Ovary (tissue), 9 donors: ENCODE measurements around the gene UPF2. TPM values are rescaled to one million over a fixed set of nuclear protein-coding genes. Genes with fewer than 3 reads are reported as not detected.

ENCODE experiments used
- DNase-seq, 5 donors: peaks; one replicate each; pipeline ENCODE4 v3.0.0-alpha.2; 2019 to 2020
- H3K27ac ChIP-seq, 2 donors: fragments of 200-600 bp; one replicate each; pipeline versions ENCODE4 v1.5.1 to v1.8.0; 2019 to 2022
- H3K27me3 ChIP-seq: fragments of 200-600 bp; one replicate; pipeline ENCODE4 v1.8.0; 2022
- H3K36me3 ChIP-seq: fragments of 200-600 bp; sonication (generic); one replicate; pipeline ENCODE4 v1.5.1; 2019
- H3K4me1 ChIP-seq: one replicate; pipeline ENCODE4 v1.8.1; 2013; ENCODE audit warnings: mild to moderate bottlenecking, moderate library complexity; ENCODE audit not compliant: insufficient read depth
- H3K4me3 ChIP-seq: fragments of 200-600 bp; sonication (generic); one replicate; pipeline ENCODE4 v1.5.1; 2017
- H3K9me3 ChIP-seq, 2 donors: fragments of 200-600 bp in 1 of 2; sonication (generic) in 1 of 2; one replicate each; pipeline versions ENCODE4 v1.5.1 to v1.8.1; 2013 to 2019; ENCODE audit warnings: mild to moderate bottlenecking in 1 of 2, moderate library complexity in 1 of 2
- CTCF ChIP-seq, 3 donors: fragments of 450-650 bp in 2 of 3; fragments of 200-600 bp in 1 of 3; IDR thresholded peaks; one replicate each; pipeline versions ENCODE4 v1.5.1 to v1.8.0; 2016 to 2022; ENCODE audit warnings: antibody characterized with exemption in 3 of 3, mild to moderate bottlenecking in 1 of 3
- EP300 ChIP-seq: sonication (generic); formaldehyde crosslinking; IDR thresholded peaks from one replicate; pipeline ENCODE4 v1.6.1; 2017; ENCODE audit warnings: antibody characterized with exemption
- POLR2A ChIP-seq: fragments of 450-650 bp; IDR thresholded peaks from one replicate; pipeline ENCODE4 v1.6.1; 2017; ENCODE audit warnings: antibody characterized with exemption, mild to moderate bottlenecking, moderate library complexity
- WGBS, 3 donors: extraction: QIAGEN DNeasy Blood & Tissue Kit in 1 of 3; methylation state at CpG; one replicate each; pipeline versions ENCODE4 v1.1.5 to v1.1.7; 2013 to 2017; 5-methylcytosine and 5-hydroxymethylcytosine counted together
- intact Hi-C, 4 donors: fragments of 100-400 bp; cut with DNase I; formaldehyde crosslinking; loops; one replicate each; pipeline versions ENCODE4 v1.11.0 to v1.15.1; 2022 to 2023
- polyA plus RNA-seq, 2 donors: library from polyadenylated mRNA; stranded (reverse); fragments of 200-250 nt in 1 of 2; fragments of 350-450 nt in 1 of 2; fragmentation: Illumina TruSeq in 1 of 2; extraction: RNeasy Lipid Tissue Mini Kit (QIAGEN cat#74804) in 1 of 2; gene quantifications; one replicate each; pipeline ENCODE4 v1.2.3, GENCODE V29; 2013 to 2014
- small RNA-seq: library from RNA; depleted of rRNA; stranded (forward); fragments of <200 nt; gene quantifications from one replicate; pipeline ENCODE3, GENCODE V24; 2016
- total RNA-seq, 7 donors: library from RNA; depleted of rRNA in 2 of 7; stranded (reverse); fragments of >200 nt in 2 of 7; fragmentation: NEBNext Ultra II Directional in 3 of 7; extraction: Animal tissue kit (Norgen Biotek cat#: 25700) in 3 of 7; gene quantifications; one replicate each; pipeline versions ENCODE4 v1.1.0 to v1.2.4, GENCODE V29; 2016 to 2023
- donor health status: DM: no; HTN: no; CAD: no; lungs with moderate emphysema.
- donor health status: DM: no; HTN: no; CAD: no.
- donor health status: Bipolar disorder and iron deficiency.
- donor health status: DM: yes; HTN: yes; CAD: no.
- donor health status: DM: no; HTN: no; CAD: no.
- donor health status: DM: yes; HTN: yes; CAD: no.

UPF2 gene
- total and polyA plus RNA-seq, 9 donors: 12.5 to 22.9 (median 19.6) TPM

GRCh38 chr10:11870461-11870780 lies 172.2 kb downstream of the UPF2 start:
- TF ChIP-seq POLR2A: no peak
- TF ChIP-seq EP300: no peak
- no peak for TF ChIP-seq CTCF (IDR thresholded peaks at IDR 0.05)
- H3K4me3 ChIP-seq: no peak overlapping the region
- no peaks in the 10 kb centered on the region for H3K4me1 ChIP-seq
- WGBS, 3 donors: 79 to 87% (median 83%) methylated on average over 8 of the region's 8 CpGs
- no peak for DNase-seq
- no peaks in the 10 kb centered on the region for H3K27me3 ChIP-seq
- intact Hi-C loops: no loop called here
- H3K9me3 ChIP-seq: no peaks in the 10 kb centered on the region
- no peaks in the 10 kb centered on the region for H3K36me3 ChIP-seq
- H3K27ac ChIP-seq: no peak overlapping the region

Small RNA genes lying within 50 kb of the gene (small RNA-seq; reads per million reads assigned to genes)
- gene RNU6-1095P: not detected

Other genes with a start within 250 kb of the UPF2 start
- 10 to 100 TPM in 1 of 7 donors, 1 to 10 TPM in 6; 2.7 to 13.4 (median 4.4) TPM for gene PROSER2, start 219.5 kb downstream of the UPF2 start, total RNA-seq
- gene PROSER2, start 219.5 kb downstream of the UPF2 start, polyA plus RNA-seq: 1 to 10 TPM; 1.3 to 2.8 TPM
- gene DHTKD1, start 26.1 kb upstream of the UPF2 start, total RNA-seq: 10 to 100 TPM; 10.3 to 33.2 (median 26.4) TPM
- gene DHTKD1, start 26.1 kb upstream of the UPF2 start, polyA plus RNA-seq: 10 to 100 TPM; 13.5 to 30.7 TPM
- gene SEC61A2, start 86.9 kb upstream of the UPF2 start, total RNA-seq: 10 to 100 TPM in 3 of 7 donors, 1 to 10 TPM in 4; 7.4 to 13.4 (median 9.5) TPM
- gene SEC61A2, start 86.9 kb upstream of the UPF2 start, polyA plus RNA-seq: 10 to 100 TPM in 1 of 2 donors, 1 to 10 TPM in 1; 7.4 to 11.0 TPM
- 10 to 100 TPM; 16.2 to 32.8 (median 24.7) TPM for gene NUDT5, start 153.1 kb upstream of the UPF2 start, total RNA-seq
- gene NUDT5, start 153.1 kb upstream of the UPF2 start, polyA plus RNA-seq: 10 to 100 TPM; 15.8 to 56.5 TPM
- gene CDC123, start 153.4 kb upstream of the UPF2 start, total RNA-seq: 10 to 100 TPM; 22.1 to 52.4 (median 33.7) TPM
- gene CDC123, start 153.4 kb upstream of the UPF2 start, polyA plus RNA-seq: 10 to 100 TPM; 37.6 to 59.1 TPM